ENCODE data around the gene TEAD1. TPM values are rescaled to one million over a fixed set of nuclear protein-coding genes. Genes with fewer than 3 reads are reported as not detected.

Gene TEAD1
- total RNA-seq, result 103 TPM
- long read RNA-seq, full-length matches to known transcripts, result 2 of 57 reads
- long read RNA-seq, partial matches to known transcripts, result 2 of 57 reads
- long read RNA-seq, other reads (novel, unspliced or antisense), result 53 of 57 reads

- intact Hi-C loops (cut with DNase I), result loop anchor here (2.0 to 5.0 kb wide), 4 partner anchors 19 to 262 kb away; no protein-coding TSS in a partner anchor
- peak; percentile 97 for DNase-seq (ENCODE audit: low spot score)
Observed at GRCh38 chr11:12673924-12674570, at the start of gene TEAD1. TSS of gene TEAD1 (plus strand) at chr11:12674421.

GRCh38 chr11:12624595-12624994 lies 49.6 kb upstream of the TEAD1 start:
- intact Hi-C loops (cut with DNase I), result no loop called here
- DNase-seq (ENCODE audit: low spot score), result no peak

GRCh38 chr11:12625438-12626071 lies 48.7 kb upstream of the TEAD1 start:
- no peak for DNase-seq (ENCODE audit: low spot score)
- intact Hi-C loops (cut with DNase I), result no loop called here

- no peak for DNase-seq (ENCODE audit: low spot score)
- intact Hi-C loops (cut with DNase I), result no loop called here
Observed at GRCh38 chr11:12626616-12627015, 47.6 kb upstream of the TEAD1 start.

GRCh38 chr11:12628314-12628713 lies 45.9 kb upstream of the TEAD1 start:
- intact Hi-C loops (cut with DNase I), result no loop called here
- DNase-seq (ENCODE audit: low spot score), result no peak

GRCh38 chr11:12629601-12630313 lies 44.5 kb upstream of the TEAD1 start:
- no peak for DNase-seq (ENCODE audit: low spot score)
- intact Hi-C loops (cut with DNase I), result no loop called here

DNA sequence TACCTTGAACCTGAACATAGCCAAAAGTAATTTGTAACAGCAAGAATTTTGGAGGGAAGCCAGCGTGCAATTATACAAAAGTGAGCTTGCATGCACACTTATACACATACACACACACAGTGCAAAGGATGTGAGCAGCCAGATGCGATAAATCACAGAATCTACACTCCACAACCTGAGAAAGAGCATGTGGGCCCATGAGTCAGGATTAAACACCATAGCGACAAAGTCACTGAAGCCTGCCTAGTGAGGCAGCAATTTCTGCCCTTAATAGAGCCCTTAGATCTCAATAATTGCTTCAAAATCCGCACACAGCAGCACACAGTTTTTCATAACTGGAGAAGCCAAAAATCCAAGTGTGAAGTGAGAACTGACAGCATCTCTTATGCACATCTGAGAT lies 42.6 kb upstream of the TEAD1 start:
- intact Hi-C loops (cut with DNase I), result no loop called here
- DNase-seq (ENCODE audit: low spot score), result no peak

GRCh38 chr11:12634329-12634728 lies 39.9 kb upstream of the TEAD1 start:
- no peak for DNase-seq (ENCODE audit: low spot score)
- intact Hi-C loops (cut with DNase I), result no loop called here

- intact Hi-C loops (cut with DNase I), result no loop called here
- no peak for DNase-seq (ENCODE audit: low spot score)
Observed at GRCh38 chr11:12636871-12637410, 37.3 kb upstream of the TEAD1 start.

DNA sequence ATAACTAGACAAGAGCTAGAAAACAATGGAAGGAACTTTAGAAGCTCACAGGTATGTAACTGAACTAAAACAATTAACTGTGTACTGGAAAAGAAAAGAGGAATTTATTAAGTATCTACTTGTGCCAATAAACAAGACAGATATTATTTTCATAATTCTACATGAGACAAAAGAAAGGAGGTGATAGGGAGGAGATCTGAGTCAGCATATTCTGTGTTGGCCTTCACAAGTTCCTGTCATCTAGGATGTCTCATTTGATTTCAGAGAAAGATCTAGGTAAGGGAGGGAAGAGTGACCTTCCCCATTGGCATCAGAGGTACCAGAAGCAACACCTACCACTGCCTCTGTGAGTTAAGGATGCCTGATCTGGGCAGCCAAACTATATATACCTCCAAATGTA lies 34.8 kb upstream of the TEAD1 start:
- intact Hi-C loops (cut with DNase I), result no loop called here
- DNase-seq (ENCODE audit: low spot score), result no peak

- DNase-seq (ENCODE audit: low spot score), result no peak
- intact Hi-C loops (cut with DNase I), result no loop called here
Observed at GRCh38 chr11:12640355-12640754, 33.9 kb upstream of the TEAD1 start.

- intact Hi-C loops (cut with DNase I), result no loop called here
- DNase-seq (ENCODE audit: low spot score), result no peak
Observed at GRCh38 chr11:12640926-12641849, 33.0 kb upstream of the TEAD1 start.

DNA sequence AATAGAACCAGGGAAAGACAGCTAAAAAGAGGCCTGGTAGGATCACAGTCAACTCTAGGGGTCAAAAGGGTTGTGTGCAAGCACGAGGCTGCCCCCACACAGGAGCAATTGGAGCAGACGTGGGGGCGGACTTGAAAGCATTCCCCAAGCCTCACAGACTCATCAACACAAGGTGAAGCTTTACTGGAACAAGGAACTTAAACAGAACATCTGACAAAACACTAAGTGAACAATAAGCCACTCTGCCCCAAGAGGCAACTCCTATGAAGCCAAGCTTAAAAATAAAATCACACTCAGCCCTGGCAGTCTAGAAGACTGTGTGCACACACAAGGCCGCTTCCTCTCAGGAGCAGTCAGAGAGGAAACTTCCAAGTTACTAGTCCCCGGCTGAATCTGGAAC lies 32.2 kb upstream of the TEAD1 start:
- intact Hi-C loops (cut with DNase I), result no loop called here
- no peak for DNase-seq (ENCODE audit: low spot score)

GRCh38 chr11:12642806-12643428 lies 31.3 kb upstream of the TEAD1 start:
- DNase-seq (ENCODE audit: low spot score), result no peak
- intact Hi-C loops (cut with DNase I), result no loop called here

DNA sequence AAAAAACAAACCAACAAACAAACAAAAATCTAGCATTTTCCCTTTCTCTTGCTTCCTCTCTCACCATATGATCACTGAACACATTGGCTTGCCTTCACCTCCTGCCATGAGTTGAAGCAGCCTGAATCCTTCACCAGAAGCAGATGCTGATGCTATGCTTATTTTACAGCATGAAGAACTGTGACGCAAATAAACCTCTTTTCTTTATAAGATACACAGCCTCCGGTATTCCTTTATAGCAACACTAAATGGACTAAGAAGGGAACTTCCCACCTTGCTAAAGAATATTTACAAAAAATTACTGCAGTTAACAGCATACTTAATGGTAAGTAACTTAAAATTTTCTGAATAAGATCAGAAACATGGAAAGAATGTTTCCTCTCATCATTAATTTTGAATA lies 27.7 kb upstream of the TEAD1 start:
- DNase-seq (ENCODE audit: low spot score), result no peak
- intact Hi-C loops (cut with DNase I), result no loop called here

- DNase-seq (ENCODE audit: low spot score), result no peak
- intact Hi-C loops (cut with DNase I), result no loop called here
Observed at GRCh38 chr11:12653729-12654128, 20.5 kb upstream of the TEAD1 start.

- no peak for DNase-seq (ENCODE audit: low spot score)
- intact Hi-C loops (cut with DNase I), result no loop called here
Observed at GRCh38 chr11:12655842-12656241, 18.4 kb upstream of the TEAD1 start.

GRCh38 chr11:12657336-12657735 lies 16.9 kb upstream of the TEAD1 start:
- intact Hi-C loops (cut with DNase I), result no loop called here
- no peak for DNase-seq (ENCODE audit: low spot score)

- DNase-seq (ENCODE audit: low spot score), result no peak
- intact Hi-C loops (cut with DNase I), result no loop called here
Observed at GRCh38 chr11:12657981-12658380, 16.2 kb upstream of the TEAD1 start.
